CD14-positive monocyte (primary cell): ENCODE results near the gene SH3RF3. TPM values are rescaled to one million over a fixed set of nuclear protein-coding genes. Genes with fewer than 3 reads are reported as not detected.

Source experiments
- DNase-seq, 3 donors: peaks; one replicate each; pipeline ENCODE4 v3.0.0-alpha.2; 2011 to 2022
- H2AFZ ChIP-seq: 2 replicates; pipeline ENCODE4 v1.6.0; 2012; ENCODE audit warnings: mild to moderate bottlenecking, low read depth, low read length, inconsistent platforms; ENCODE audit not compliant: insufficient read depth, poor library complexity, severe bottlenecking
- H3K27ac ChIP-seq, 2 donors: 1 replicate in 1 of 2; 2 replicates in 1 of 2; pipeline ENCODE4 v1.5.1; 2012 to 2013; ENCODE audit warnings: low read length in 2 of 2, control low read depth in 1 of 2, inconsistent platforms in 1 of 2, low read depth in 1 of 2, mild to moderate bottlenecking in 1 of 2
- H3K27me3 ChIP-seq, 2 donors: one replicate each; pipeline versions ENCODE4 v1.6.0 to v1.6.1; 2011 to 2013; ENCODE audit warnings: low read length in 2 of 2; ENCODE audit not compliant: control insufficient read depth in 2 of 2, insufficient read depth in 2 of 2
- H3K36me3 ChIP-seq, 2 donors: replicated peaks in 1 of 2; 1 replicate in 1 of 2; 2 replicates in 1 of 2; pipeline versions ENCODE4 v1.5.1 to v1.6.1; 2012 to 2013; ENCODE audit warnings: low read length in 2 of 2, control low read depth in 1 of 2, inconsistent platforms in 1 of 2, mild to moderate bottlenecking in 1 of 2; ENCODE audit not compliant: insufficient read depth in 2 of 2, control insufficient read depth in 1 of 2
- H3K4me1 ChIP-seq, 2 donors: 1 replicate in 1 of 2; 2 replicates in 1 of 2; pipeline versions ENCODE4 v1.5.1 to v1.6.1; 2012 to 2013; ENCODE audit warnings: low read length in 2 of 2, control low read depth in 1 of 2, inconsistent platforms in 1 of 2, mild to moderate bottlenecking in 1 of 2, moderate library complexity in 1 of 2; ENCODE audit not compliant: insufficient read depth in 2 of 2, control insufficient read depth in 1 of 2
- H3K4me2 ChIP-seq: replicated peaks from 2 replicates; pipeline ENCODE3; 2012; ENCODE audit warnings: low read length, moderate library complexity, mild to moderate bottlenecking; ENCODE audit not compliant: poor library complexity, severe bottlenecking; ENCODE audit errors: extremely low read depth
- H3K4me3 ChIP-seq, 3 experiments: fragments of 200-600 bp in 1 of 3; sonication (generic) in 1 of 3; replicated peaks in 1 of 3; 1 replicate in 2 of 3; 2 replicates in 1 of 3; pipeline ENCODE4 v1.5.1; 2011 to 2013; ENCODE audit warnings: low read length in 3 of 3, mild to moderate bottlenecking in 3 of 3, control low read depth in 2 of 3, low read depth in 2 of 3, inconsistent platforms in 1 of 3, moderate library complexity in 1 of 3
- H3K79me2 ChIP-seq: 2 replicates; pipeline ENCODE4 v1.6.0; 2012; ENCODE audit warnings: mild to moderate bottlenecking, control low read depth, inconsistent platforms, low read length, moderate library complexity; ENCODE audit not compliant: insufficient read depth
- H3K9ac ChIP-seq: 2 replicates; pipeline ENCODE4 v1.6.0; 2017; ENCODE audit warnings: low read length, mild to moderate bottlenecking; ENCODE audit not compliant: insufficient read depth, poor library complexity, severe bottlenecking
- H3K9me3 ChIP-seq, 2 donors: replicated peaks in 1 of 2; 1 replicate in 1 of 2; 2 replicates in 1 of 2; pipeline versions ENCODE4 v1.5.1 to v1.6.1; 2012 to 2013; ENCODE audit warnings: low read length in 2 of 2, control low read depth in 1 of 2; ENCODE audit not compliant: control insufficient read depth in 1 of 2, insufficient read depth in 1 of 2
- H4K20me1 ChIP-seq: 2 replicates; pipeline ENCODE4 v1.6.0; 2012; ENCODE audit warnings: mild to moderate bottlenecking, low read length, control low read depth, moderate library complexity; ENCODE audit not compliant: insufficient read depth
- H3K27ac Mint-ChIP-seq, 7 donors: one replicate each; pipeline ENCODE4 v1.8.0; 2020; ENCODE audit warnings: mild to moderate bottlenecking in 7 of 7, mixed read lengths in 7 of 7, moderate library complexity in 6 of 7, inconsistent platforms in 2 of 7
- H3K27me3 Mint-ChIP-seq, 3 donors: one replicate each; pipeline ENCODE4 v1.8.0; 2021 to 2022; ENCODE audit warnings: low read depth in 3 of 3, mild to moderate bottlenecking in 3 of 3, mixed read lengths in 3 of 3, moderate library complexity in 3 of 3, inconsistent platforms in 1 of 3
- H3K36me3 Mint-ChIP-seq, 2 donors: one replicate each; pipeline ENCODE4 v1.8.0; 2020; ENCODE audit warnings: mixed read lengths in 2 of 2, inconsistent platforms in 1 of 2, mild to moderate bottlenecking in 1 of 2
- H3K4me1 Mint-ChIP-seq: one replicate; pipeline ENCODE4 v1.8.0; 2020; ENCODE audit warnings: mild to moderate bottlenecking, mixed read lengths
- H3K4me3 Mint-ChIP-seq, 2 donors: one replicate each; pipeline ENCODE4 v1.8.0; 2020; ENCODE audit warnings: mild to moderate bottlenecking in 2 of 2, mixed read lengths in 2 of 2, moderate library complexity in 1 of 2
- H3K9me3 Mint-ChIP-seq, 7 donors: one replicate each; pipeline ENCODE4 v1.8.0; 2020 to 2022; ENCODE audit warnings: mixed read lengths in 7 of 7, mild to moderate bottlenecking in 6 of 7, moderate library complexity in 6 of 7, inconsistent platforms in 2 of 7
- WGBS: methylation state at CpG from one replicate; pipeline ENCODE4 v1.1.5; 2013; ENCODE audit warnings: missing lambda C conversion rate; ENCODE audit not compliant: insufficient coverage; 5-methylcytosine and 5-hydroxymethylcytosine counted together
- intact Hi-C, 2 donors: fragments of 100-400 bp; cut with micrococcal nuclease; formaldehyde crosslinking; loops; one replicate each; pipeline versions ENCODE4 v1.15.0 to v1.15.1; 2023
- polyA plus RNA-seq, 3 donors: library from polyadenylated mRNA; depleted of rRNA in 1 of 3; unstranded in 2 of 3; stranded (reverse) in 1 of 3; fragments of 300-500 nt in 2 of 3; fragments of >200 nt in 1 of 3; fragmentation: Illumina TruSeq in 2 of 3; gene quantifications; 1 replicate in 2 of 3; 2 replicates in 1 of 3; pipeline ENCODE4 v1.2.3, GENCODE V29; 2012 to 2021
- TF ChIP-seq, protein P1 (sequence below): fragments of 200-600 bp; IDR thresholded peaks from one replicate; pipeline ENCODE4 v1.8.0; 2022; ENCODE audit warnings: antibody characterized with exemption, mild to moderate bottlenecking

The SH3RF3 gene
- polyA plus RNA-seq, 3 donors, result 0.25 to 0.75 (median 0.34) TPM

DNA sequence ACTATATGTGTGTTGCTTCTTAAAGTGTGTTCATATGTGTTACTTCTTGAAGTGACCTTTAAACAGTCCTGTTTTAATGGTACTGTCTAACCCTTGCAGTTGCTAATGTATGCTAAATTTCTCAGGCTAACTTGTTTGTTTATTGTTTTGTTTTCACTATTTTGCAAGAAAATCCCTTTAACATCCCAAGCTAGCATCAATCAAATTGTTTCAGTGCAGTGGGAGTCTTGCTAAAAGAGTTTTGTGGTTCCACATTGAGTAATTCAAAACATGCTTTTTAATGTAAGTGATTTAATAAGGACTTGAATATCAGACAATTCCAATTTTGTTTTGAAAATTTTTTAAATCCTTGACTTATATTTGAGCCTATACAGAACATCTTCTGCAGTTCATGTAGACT is 3.6 kb downstream of the SH3RF3 start:
- no peak for DNase-seq
- Mint-ChIP-seq H3K27ac (no peak overlapping the region), H3K4me1 (peaks cover 21% of the 10 kb centered on the region), H3K27me3 (peaks cover 42 to 64% (median 46%) of the 10 kb centered on the region in 3 donors), H3K4me3 (no peak overlapping the region), H3K36me3 (peaks cover 6 to 8% of the 10 kb centered on the region in 2 donors), H3K9me3 (peaks cover 0 to 6% (median 3%) of the 10 kb centered on the region in 7 donors)
- H3K9ac ChIP-seq, result no peak overlapping the region
- peaks cover 10 to 28% of the 10 kb centered on the region in 2 donors for H3K4me1 ChIP-seq
- no peak overlapping the region for H2AFZ ChIP-seq
- no peak overlapping the region for H3K4me3 ChIP-seq
- no peaks in the 10 kb centered on the region for H3K79me2 ChIP-seq
- H3K4me2 ChIP-seq, result no peak overlapping the region
- H3K27ac ChIP-seq, result no peak overlapping the region
- H3K36me3 ChIP-seq, result no peaks in the 10 kb centered on the region
- TF ChIP-seq, protein P1, sequence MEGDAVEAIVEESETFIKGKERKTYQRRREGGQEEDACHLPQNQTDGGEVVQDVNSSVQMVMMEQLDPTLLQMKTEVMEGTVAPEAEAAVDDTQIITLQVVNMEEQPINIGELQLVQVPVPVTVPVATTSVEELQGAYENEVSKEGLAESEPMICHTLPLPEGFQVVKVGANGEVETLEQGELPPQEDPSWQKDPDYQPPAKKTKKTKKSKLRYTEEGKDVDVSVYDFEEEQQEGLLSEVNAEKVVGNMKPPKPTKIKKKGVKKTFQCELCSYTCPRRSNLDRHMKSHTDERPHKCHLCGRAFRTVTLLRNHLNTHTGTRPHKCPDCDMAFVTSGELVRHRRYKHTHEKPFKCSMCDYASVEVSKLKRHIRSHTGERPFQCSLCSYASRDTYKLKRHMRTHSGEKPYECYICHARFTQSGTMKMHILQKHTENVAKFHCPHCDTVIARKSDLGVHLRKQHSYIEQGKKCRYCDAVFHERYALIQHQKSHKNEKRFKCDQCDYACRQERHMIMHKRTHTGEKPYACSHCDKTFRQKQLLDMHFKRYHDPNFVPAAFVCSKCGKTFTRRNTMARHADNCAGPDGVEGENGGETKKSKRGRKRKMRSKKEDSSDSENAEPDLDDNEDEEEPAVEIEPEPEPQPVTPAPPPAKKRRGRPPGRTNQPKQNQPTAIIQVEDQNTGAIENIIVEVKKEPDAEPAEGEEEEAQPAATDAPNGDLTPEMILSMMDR, result no peak
- peaks cover 30 to 56% of the 10 kb centered on the region in 2 donors for H3K27me3 ChIP-seq
- no peaks in the 10 kb centered on the region for H4K20me1 ChIP-seq
- intact Hi-C loops, result loop anchor here in 1 of 2 donors (10.0 kb wide), 1 partner anchor 242 kb away; no protein-coding TSS in a partner anchor
- peaks cover 0 to 6% of the 10 kb centered on the region in 2 donors for H3K9me3 ChIP-seq

DNA sequence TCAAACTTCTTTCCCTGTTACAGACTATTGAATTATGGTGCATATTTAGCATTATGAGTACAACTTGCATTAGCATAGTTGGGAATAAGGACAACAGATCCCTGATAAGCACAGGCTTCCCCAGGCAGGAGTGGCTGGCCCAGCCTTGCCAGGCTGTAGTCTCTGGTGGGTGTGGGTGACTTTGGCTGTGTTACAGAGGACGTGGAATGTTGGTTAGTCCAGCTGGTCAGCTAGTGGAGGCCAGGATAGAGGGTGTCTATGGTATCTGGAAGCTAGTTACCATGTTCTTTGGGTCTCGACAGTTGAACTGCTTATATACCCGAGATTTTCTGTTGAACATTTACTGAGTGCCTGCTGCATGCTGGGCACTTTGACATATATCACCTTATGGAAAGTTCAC is 4.7 kb downstream of the SH3RF3 start:
- Mint-ChIP-seq H3K27ac (no peak overlapping the region), H3K4me1 (peaks cover 20% of the 10 kb centered on the region), H3K4me3 (no peak overlapping the region), H3K36me3 (peaks cover 6 to 8% of the 10 kb centered on the region in 2 donors), H3K27me3 (peaks cover 42 to 58% (median 46%) of the 10 kb centered on the region in 3 donors), H3K9me3 (peaks cover 0 to 6% (median 3%) of the 10 kb centered on the region in 7 donors)
- TF ChIP-seq, protein P1, result no peak
- Histone ChIP-seq H3K9me3 (peaks cover 0 to 6% of the 10 kb centered on the region in 2 donors), H3K4me2 (no peak overlapping the region), H3K36me3 (no peaks in the 10 kb centered on the region), H3K27me3 (peaks cover 30 to 52% of the 10 kb centered on the region in 2 donors), H3K4me1 (peaks cover 7 to 19% of the 10 kb centered on the region in 2 donors), H3K27ac (no peak overlapping the region), H3K9ac (no peak overlapping the region), H3K79me2 (no peaks in the 10 kb centered on the region), H3K4me3 (no peak overlapping the region), H4K20me1 (no peaks in the 10 kb centered on the region), H2AFZ (no peak overlapping the region)
- DNase-seq, result no peak
- intact Hi-C loops, result loop anchor here in 1 of 2 donors (10.0 kb wide), 1 partner anchor 241 kb away; no protein-coding TSS in a partner anchor
- 100% methylated on average over 3 of the region's 3 CpGs for WGBS
